Measurements from ENCODE around the gene P3H2. TPM values are rescaled to one million over a fixed set of nuclear protein-coding genes. Genes with fewer than 3 reads are reported as not detected.

P3H2 gene
- total RNA-seq, 1 donor from 2014 or later: 143 TPM

GRCh38 chr3:189927975-189928895 lies 192.5 kb downstream of the P3H2 start:
- Mint-ChIP-seq H3K4me3 (ENCODE audit: unreplicated experiment) (no peak overlapping the region), H3K4me1 (ENCODE audit: unreplicated experiment) (no peaks in the 10 kb centered on the region), H3K36me3 (ENCODE audit: unreplicated experiment) (no peaks in the 10 kb centered on the region), H3K9me3 (ENCODE audit: unreplicated experiment) (peaks cover under 1% of the 10 kb centered on the region), H3K27me3 (ENCODE audit: unreplicated experiment) (no peaks in the 10 kb centered on the region), H3K27ac (ENCODE audit: unreplicated experiment) (no peak overlapping the region)
- TF ChIP-seq CTCF (IDR thresholded peaks at IDR 0.05): no peak
- DNase-seq (ENCODE audit: extremely low spot score, unreplicated experiment): no peak

- no peak overlapping the region for H3K4me3 Mint-ChIP-seq (ENCODE audit: unreplicated experiment)
- DNase-seq (ENCODE audit: extremely low spot score, unreplicated experiment): no peak
- no peaks in the 10 kb centered on the region for H3K36me3 Mint-ChIP-seq (ENCODE audit: unreplicated experiment)
- peaks cover 1% of the 10 kb centered on the region for H3K4me1 Mint-ChIP-seq (ENCODE audit: unreplicated experiment)
- TF ChIP-seq CTCF (IDR thresholded peaks at IDR 0.05): no peak
- no peaks in the 10 kb centered on the region for H3K27me3 Mint-ChIP-seq (ENCODE audit: unreplicated experiment)
- no peak overlapping the region for H3K27ac Mint-ChIP-seq (ENCODE audit: unreplicated experiment)
- peaks cover 6% of the 10 kb centered on the region for H3K9me3 Mint-ChIP-seq (ENCODE audit: unreplicated experiment)
Measured at GRCh38 chr3:189921770-189922169, 198.9 kb downstream of the P3H2 start.

GRCh38 chr3:189914799-189915198 lies 205.9 kb downstream of the P3H2 start:
- TF ChIP-seq CTCF (IDR thresholded peaks at IDR 0.05): no peak
- Mint-ChIP-seq H3K4me3 (ENCODE audit: unreplicated experiment) (no peak overlapping the region), H3K9me3 (ENCODE audit: unreplicated experiment) (no peaks in the 10 kb centered on the region), H3K27me3 (ENCODE audit: unreplicated experiment) (no peaks in the 10 kb centered on the region), H3K4me1 (ENCODE audit: unreplicated experiment) (peaks cover 14% of the 10 kb centered on the region), H3K36me3 (ENCODE audit: unreplicated experiment) (no peaks in the 10 kb centered on the region), H3K27ac (ENCODE audit: unreplicated experiment) (no peak overlapping the region)
- no peak for DNase-seq (ENCODE audit: extremely low spot score, unreplicated experiment)

- no peak overlapping the region for H3K27ac Mint-ChIP-seq (ENCODE audit: unreplicated experiment)
- H3K36me3 Mint-ChIP-seq (ENCODE audit: unreplicated experiment): no peaks in the 10 kb centered on the region
- no peak for DNase-seq (ENCODE audit: extremely low spot score, unreplicated experiment)
- no peak overlapping the region for H3K4me3 Mint-ChIP-seq (ENCODE audit: unreplicated experiment)
- no peak for TF ChIP-seq CTCF (IDR thresholded peaks at IDR 0.05)
- no peaks in the 10 kb centered on the region for H3K27me3 Mint-ChIP-seq (ENCODE audit: unreplicated experiment)
- no peaks in the 10 kb centered on the region for H3K9me3 Mint-ChIP-seq (ENCODE audit: unreplicated experiment)
- peaks cover 17% of the 10 kb centered on the region for H3K4me1 Mint-ChIP-seq (ENCODE audit: unreplicated experiment)
Measured at GRCh38 chr3:189911001-189911400, 209.7 kb downstream of the P3H2 start.

- H3K9me3 Mint-ChIP-seq (ENCODE audit: unreplicated experiment): no peaks in the 10 kb centered on the region
- no peak for DNase-seq (ENCODE audit: extremely low spot score, unreplicated experiment)
- no peaks in the 10 kb centered on the region for H3K27me3 Mint-ChIP-seq (ENCODE audit: unreplicated experiment)
- peaks cover 7% of the 10 kb centered on the region for H3K4me1 Mint-ChIP-seq (ENCODE audit: unreplicated experiment)
- no peaks in the 10 kb centered on the region for H3K36me3 Mint-ChIP-seq (ENCODE audit: unreplicated experiment)
- no peak for TF ChIP-seq CTCF (IDR thresholded peaks at IDR 0.05)
- no peak overlapping the region for H3K27ac Mint-ChIP-seq (ENCODE audit: unreplicated experiment)
- no peak overlapping the region for H3K4me3 Mint-ChIP-seq (ENCODE audit: unreplicated experiment)
Measured at GRCh38 chr3:189909573-189909972, 211.1 kb downstream of the P3H2 start.
